ENCODE data around the gene ANTKMT. TPM values are rescaled to one million over a fixed set of nuclear protein-coding genes. Genes with fewer than 3 reads are reported as not detected.

The ANTKMT gene
- total RNA-seq: 25.3 TPM

GRCh38 chr16:720990-721764 lies at the start of gene ANTKMT:
Gene ANTKMT (plus strand): TSS chr16:721146. CDS start chr16:721275, 129 bp downstream.
- DNase-seq (ENCODE audit: low read depth in 2 of 3, low spot score in 2 of 3): peak; percentile 62 to 87 (median 85)

- DNase-seq (ENCODE audit: low read depth in 2 of 3, low spot score in 2 of 3): no peak
Measured at GRCh38 chr16:671353-672131, 49.4 kb upstream of the ANTKMT start.

- no peak for DNase-seq (ENCODE audit: low read depth in 2 of 3, low spot score in 2 of 3)
Measured at GRCh38 chr16:672371-672770, 48.6 kb upstream of the ANTKMT start.

DNA sequence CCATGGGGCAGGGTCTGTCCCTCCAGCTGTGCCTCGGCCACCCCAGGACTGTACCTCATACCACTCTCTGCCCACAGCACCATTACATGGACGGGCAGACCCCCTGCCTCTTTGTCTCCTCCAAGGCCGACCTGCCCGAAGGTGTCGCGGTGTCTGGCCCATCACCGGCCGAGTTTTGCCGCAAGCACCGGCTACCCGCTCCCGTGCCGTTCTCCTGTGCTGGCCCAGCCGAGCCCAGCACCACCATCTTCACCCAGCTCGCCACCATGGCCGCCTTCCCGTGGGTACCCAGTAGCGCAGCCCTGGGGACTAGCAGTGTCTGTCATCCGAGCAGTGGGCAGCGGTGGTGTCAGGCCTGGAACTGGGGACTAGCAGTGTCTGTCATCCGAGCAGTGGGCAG lies 48.1 kb upstream of the ANTKMT start:
- DNase-seq (ENCODE audit: low read depth in 2 of 3, low spot score in 2 of 3): no peak

GRCh38 chr16:673399-673991 lies 47.5 kb upstream of the ANTKMT start:
- DNase-seq (ENCODE audit: low read depth in 2 of 3, low spot score in 2 of 3): no peak

DNA sequence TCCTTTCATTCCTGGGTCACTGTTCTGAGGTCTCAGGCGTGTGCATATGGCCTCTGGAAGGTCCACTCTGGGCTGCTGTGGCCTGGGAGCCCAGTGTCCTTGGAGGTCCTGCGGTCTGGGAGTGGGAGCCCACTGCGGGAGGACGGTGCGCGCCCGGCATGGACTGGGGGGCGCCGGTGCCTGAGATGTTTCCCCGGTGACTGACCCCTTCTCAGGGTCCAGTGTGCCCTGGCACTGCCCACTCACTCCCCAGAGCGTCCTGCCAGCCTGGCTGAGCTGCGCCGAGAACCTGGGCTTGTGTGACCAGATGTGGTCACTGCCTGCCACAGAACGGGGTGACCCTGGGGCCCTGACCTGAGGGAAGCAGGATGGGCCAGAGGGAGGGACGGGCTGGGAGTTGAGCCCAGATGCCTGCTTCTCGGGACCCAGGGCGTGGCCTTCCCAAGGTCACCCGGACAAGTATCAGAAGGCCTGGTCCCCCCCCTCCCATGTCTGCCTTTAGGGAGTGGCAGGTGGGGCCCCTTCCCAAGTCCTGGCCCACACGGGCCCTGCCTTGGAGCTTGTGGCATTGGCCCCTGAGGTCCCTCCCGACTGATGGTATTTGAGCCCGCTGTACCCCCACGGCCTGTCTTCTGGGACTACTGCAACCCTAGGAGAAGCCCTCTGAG lies 46.6 kb upstream of the ANTKMT start:
- DNase-seq (ENCODE audit: low read depth in 2 of 3, low spot score in 2 of 3): no peak

GRCh38 chr16:674968-675883 lies 45.7 kb upstream of the ANTKMT start, which contains the start of gene RHBDL1:
Gene RHBDL1 (plus strand): TSS chr16:675671. CDS start chr16:675791, 120 bp downstream.
- peak in 1 of 3 donors; percentile 11 for DNase-seq (ENCODE audit: low read depth in 2 of 3, low spot score in 2 of 3)

GRCh38 chr16:675884-676564 lies 44.9 kb upstream of the ANTKMT start:
- DNase-seq (ENCODE audit: low read depth in 2 of 3, low spot score in 2 of 3): no peak

DNA sequence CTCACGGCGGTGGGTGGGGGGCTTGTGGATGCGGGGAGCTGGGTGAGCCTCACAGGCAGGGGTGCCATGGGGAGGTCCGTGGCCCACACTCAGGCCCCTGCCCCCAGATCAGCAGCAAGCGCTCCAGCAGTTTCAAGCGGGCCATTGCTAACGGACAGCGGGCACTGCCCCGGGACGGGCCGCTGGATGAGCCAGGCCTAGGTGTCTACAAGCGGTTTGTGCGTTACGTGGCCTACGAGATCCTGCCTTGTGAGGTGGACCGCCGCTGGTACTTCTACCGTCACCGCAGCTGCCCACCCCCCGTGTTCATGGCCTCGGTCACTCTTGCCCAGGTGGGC lies 44.4 kb upstream of the ANTKMT start:
- DNase-seq (ENCODE audit: low read depth in 2 of 3, low spot score in 2 of 3): no peak

DNA sequence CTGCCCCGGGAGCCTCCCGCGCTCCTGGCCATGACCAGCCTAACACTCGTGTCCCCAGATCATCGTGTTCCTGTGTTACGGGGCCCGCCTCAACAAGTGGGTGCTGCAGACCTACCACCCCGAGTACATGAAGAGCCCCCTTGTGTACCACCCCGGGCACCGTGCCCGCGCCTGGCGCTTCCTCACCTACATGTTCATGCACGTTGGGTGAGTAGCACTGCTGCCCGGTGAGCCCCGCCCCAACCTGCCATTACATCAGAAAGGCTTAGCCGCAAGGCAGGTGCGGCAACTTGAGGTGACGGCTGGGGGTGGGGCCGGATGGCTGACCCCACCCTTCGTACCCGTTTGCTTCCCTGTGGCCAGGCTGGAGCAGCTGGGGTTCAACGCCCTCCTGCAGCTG lies 44.0 kb upstream of the ANTKMT start:
- DNase-seq (ENCODE audit: low read depth in 2 of 3, low spot score in 2 of 3): no peak

DNA sequence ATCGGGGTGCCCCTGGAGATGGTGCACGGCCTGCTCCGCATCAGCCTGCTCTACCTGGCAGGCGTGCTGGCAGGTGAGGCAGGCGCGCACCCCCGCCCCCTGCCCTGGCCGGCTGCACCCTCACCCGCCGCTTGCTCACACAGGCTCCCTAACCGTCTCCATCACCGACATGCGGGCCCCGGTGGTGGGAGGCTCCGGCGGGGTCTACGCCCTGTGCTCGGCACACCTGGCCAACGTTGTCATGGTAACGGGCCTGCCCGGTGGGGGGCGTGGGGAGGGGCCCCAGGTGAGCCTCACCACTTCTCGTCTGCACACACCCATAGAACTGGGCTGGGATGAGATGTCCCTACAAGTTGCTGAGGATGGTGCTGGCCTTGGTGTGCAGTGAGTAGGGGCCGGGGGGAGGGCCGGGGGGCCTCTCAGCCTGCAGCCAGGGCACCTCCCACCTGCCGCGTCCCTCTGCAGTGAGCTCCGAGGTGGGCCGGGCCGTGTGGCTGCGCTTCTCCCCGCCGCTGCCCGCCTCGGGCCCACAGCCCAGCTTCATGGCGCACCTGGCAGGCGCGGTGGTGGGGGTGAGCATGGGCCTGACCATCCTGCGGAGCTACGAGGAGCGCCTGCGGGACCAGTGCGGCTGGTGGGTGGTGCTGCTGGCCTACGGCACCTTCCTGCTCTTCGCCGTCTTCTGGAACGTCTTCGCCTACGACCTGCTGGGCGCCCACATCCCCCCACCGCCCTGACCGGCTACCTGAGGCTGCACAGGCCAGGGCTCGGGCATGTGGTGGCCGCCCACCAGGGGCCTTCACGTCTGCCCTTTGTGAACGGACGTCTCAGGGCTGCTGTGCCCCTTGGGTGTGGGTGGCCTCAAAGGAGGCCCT lies 43.4 kb upstream of the ANTKMT start:
- DNase-seq (ENCODE audit: low read depth in 2 of 3, low spot score in 2 of 3): no peak

- DNase-seq (ENCODE audit: low read depth in 2 of 3, low spot score in 2 of 3): no peak
Measured at GRCh38 chr16:678209-678857, 42.6 kb upstream of the ANTKMT start.

- DNase-seq (ENCODE audit: low read depth in 2 of 3, low spot score in 2 of 3): peak in 2 of 3 donors; percentile 61 to 69
Measured at GRCh38 chr16:678858-679813, 41.8 kb upstream of the ANTKMT start.

GRCh38 chr16:679814-680624 lies 40.9 kb upstream of the ANTKMT start, which contains the start of gene STUB1:
Gene STUB1 (plus strand): TSS chr16:680410. CDS start chr16:680526, 116 bp downstream.
- peak; percentile 68 to 87 (median 86) for DNase-seq (ENCODE audit: low read depth in 2 of 3, low spot score in 2 of 3)

- DNase-seq (ENCODE audit: low read depth in 2 of 3, low spot score in 2 of 3): no peak
Measured at GRCh38 chr16:680625-680945, 40.4 kb upstream of the ANTKMT start.

All from hematopoietic multipotent progenitor cell (in vitro differentiated cells).